UCSD-AML1 (cell line): ENCODE results near the gene FARS2.

Experiments
- DNase-seq: peaks from one replicate; lab custom pipeline; 2025; ENCODE audit not compliant: unreplicated experiment; lab: John Stamatoyannopoulos, UW

Gene FARS2

DNA sequence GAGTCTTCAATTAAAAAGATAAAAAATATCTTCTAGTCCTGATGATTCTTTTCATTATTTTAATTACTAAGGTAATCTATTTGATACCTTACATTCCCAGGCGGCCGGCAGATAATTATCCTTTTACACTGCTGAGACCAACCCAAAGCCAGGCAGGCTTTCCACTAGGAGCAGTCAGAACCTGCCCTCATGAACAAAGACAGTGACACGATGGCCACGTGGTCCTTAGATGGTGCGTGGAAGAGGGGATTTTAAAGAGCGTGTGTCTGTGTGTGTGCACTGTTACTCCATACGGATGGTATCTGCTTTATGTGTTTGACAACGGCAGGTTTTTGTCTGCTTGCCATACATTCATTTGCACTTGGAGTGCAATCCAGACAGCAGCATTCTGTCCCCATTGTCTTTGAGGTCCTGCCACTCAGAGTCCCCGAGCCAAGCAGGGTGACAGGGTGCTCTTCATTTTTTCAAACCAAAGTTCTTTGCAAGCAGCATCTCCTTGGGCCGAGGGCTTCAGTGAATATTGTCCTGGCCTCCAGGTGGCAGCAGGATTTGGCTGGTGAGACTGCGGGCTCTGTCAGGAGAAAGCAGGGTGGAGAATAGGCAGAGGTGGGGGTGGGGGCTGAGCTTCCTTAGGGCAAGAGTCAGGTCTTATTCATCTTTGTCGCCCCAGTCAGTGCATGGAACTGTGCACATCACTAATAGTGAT, 484.9 kb downstream of the FARS2 start:
- DNase-seq: no peak

- DNase-seq: no peak
Measured at GRCh38 chr6:5746759-5747130, 485.4 kb downstream of the FARS2 start.

- DNase-seq: no peak
Measured at GRCh38 chr6:5747379-5747778, 486.1 kb downstream of the FARS2 start.

GRCh38 chr6:5749016-5749650, 487.8 kb downstream of the FARS2 start:
- DNase-seq: no peak

GRCh38 chr6:5749651-5750215, 488.4 kb downstream of the FARS2 start:
- no peak for DNase-seq

GRCh38 chr6:5751525-5752390, 490.4 kb downstream of the FARS2 start:
- DNase-seq: no peak

DNA sequence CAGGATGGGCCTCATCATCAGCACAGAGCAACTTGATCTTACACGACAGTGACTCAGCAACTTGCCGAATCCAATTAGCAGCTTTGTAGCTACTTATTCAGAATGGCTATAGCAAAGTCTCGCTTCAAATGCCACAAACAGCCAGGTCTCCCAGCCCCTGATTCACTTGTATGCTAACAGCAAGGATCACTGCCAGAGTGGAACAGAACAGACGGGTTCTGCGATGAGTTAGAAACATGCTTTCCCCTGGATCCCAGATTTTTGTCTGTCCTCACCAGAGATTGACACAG, 491.0 kb downstream of the FARS2 start:
- no peak for DNase-seq

- no peak for DNase-seq
Measured at GRCh38 chr6:5753209-5753608, 491.9 kb downstream of the FARS2 start.

- DNase-seq: no peak
Measured at GRCh38 chr6:5754904-5755303, 493.6 kb downstream of the FARS2 start.

DNA sequence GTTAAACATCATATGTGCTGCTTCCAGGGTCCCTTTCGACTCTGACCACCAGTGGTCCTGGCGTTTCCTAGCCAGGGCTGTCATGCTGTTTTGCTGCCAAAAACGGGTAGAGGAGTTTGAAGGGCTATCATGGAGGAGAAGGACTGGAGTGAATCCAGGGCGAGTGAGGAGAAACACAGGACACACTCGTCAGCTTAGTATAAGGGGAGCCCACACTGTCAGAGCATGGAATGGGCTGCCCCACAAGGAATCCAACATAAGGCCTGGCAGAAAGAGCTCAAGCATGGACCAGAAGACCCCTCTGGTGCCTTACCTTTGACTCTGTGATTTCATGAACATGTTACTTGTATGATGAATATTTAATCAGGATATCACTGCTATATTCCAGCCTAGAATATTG, 498.3 kb downstream of the FARS2 start:
- DNase-seq: no peak

DNA sequence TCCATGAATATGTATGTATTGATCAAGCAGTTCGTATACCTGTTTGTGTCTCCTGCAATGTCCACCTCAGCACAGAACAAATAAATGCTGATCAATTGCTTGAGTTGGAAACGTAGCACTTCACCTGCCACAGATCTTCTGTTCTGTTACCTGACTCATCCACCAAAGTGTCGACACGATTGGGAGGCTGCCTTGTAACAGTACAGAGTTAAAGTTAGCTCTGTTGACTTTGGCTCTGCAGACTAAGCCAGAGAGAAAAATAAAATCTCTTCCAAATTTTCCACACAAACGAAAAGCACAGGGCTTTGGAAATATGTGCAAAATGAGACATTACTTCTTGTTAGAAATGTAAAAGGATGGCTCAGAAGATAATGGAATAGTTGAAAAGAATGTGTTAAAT, 500.1 kb downstream of the FARS2 start:
- no peak for DNase-seq

- no peak for DNase-seq
Measured at GRCh38 chr6:5762561-5762968, 501.3 kb downstream of the FARS2 start.

DNA sequence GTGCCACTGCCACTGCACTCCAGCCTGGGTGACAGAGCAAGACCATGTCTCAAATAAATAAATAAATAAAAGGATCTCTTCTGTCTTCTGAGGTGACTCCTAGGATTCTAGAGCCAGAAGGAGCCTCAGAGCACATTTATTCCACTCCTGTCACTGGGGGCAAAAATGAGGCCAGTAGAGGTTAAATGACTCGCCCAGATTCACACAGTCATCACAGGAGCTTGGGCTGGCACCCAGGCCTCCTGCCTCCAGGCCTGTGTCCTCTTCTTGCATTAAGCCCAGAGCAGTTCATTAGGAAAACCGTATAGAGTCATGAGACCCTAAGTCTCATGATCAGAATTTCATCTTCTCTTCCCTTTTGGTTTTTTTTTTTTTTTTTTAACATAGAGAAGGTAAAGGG, 502.1 kb downstream of the FARS2 start:
- no peak for DNase-seq

DNA sequence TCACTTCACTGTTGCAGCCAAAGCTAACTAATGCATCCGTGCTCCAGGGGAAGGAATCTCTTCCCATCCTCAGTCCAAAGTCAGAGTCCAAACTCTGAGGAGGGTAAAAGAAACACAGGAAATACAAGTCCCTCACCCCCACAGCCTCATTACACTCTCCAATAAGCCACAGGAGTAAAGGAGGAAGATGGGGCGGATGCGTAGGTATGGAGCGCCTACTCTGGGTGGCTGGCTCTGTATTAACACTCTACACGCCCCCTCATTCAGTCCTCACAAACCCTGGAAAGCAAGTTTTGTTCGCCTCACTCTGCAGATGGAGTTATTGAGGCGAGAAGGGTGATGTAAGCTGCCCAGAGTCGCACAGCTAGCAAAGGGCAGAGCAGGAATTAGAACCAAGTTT, 502.6 kb downstream of the FARS2 start:
- no peak for DNase-seq

- no peak for DNase-seq
Measured at GRCh38 chr6:5764401-5764955, 503.2 kb downstream of the FARS2 start.

- no peak for DNase-seq
Measured at GRCh38 chr6:5765141-5765760, 503.9 kb downstream of the FARS2 start.

DNA sequence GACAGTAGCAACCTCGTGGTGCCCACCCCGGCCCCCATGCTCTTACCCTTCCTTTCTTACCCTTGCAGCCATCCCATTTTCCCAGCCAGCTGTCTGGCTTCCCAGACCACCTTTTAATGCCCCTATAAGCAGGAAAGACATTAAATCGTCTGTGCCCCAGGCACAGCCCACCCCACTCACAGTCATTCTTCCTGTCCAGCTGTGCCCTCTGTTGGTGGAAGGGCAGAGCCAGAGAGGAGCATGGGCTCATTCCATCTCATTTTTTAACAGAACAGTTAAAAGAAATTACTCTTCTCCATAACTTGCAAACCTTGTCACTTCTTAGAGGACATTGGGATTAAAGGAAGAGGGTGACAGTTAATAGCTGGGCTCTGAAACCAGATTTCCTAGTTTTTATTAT, 504.9 kb downstream of the FARS2 start:
- DNase-seq: no peak

- no peak for DNase-seq
Measured at GRCh38 chr6:5767471-5767870, 506.2 kb downstream of the FARS2 start.

- DNase-seq: no peak
Measured at GRCh38 chr6:5771211-5771610, 509.9 kb downstream of the FARS2 start.

DNA sequence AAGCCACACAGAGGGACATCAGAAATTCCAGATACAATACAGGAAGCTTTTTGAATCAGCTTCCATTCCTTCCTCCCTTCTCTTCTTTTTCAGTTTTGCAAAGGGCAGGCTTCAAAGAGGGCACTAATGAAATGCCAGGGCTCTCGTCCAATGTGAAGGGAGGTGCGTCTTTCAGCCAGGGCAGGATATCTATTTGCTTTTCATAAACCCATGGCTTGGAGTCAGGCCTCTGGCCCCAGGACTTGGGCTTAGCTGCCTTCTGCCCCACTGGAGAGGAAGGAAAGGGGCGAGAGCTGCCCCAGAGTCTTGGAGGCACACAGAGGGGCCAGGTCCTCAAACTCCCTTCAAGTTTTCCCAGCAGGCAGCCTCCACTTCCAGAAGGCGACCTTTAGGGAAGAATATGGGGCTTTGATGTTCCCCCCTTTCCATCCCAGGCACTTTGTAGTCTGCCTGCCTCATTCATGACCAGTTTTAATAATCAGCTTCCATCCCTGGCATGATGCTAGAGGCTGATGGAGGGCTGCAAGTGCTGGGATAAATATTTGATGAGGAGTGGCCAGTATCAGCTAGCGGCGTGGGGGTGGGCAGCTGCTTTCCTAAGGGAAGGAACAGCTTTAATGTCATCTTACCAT, 510.6 kb downstream of the FARS2 start:
- DNase-seq: no peak
